ENCODE measurements around the gene ACER2. TPM values are rescaled to one million over a fixed set of nuclear protein-coding genes. Genes with fewer than 3 reads are reported as not detected.
A peak's percentile ranks its signal among the peaks of the same experiment; 100 is the strongest.

Gene ACER2
- total and polyA plus RNA-seq, 9 donors: 0.83 to 1.4 (median 1.1) TPM

GRCh38 chr9:19480345-19480744, 71.5 kb downstream of the ACER2 start:
- no peak overlapping the region for H3K27ac ChIP-seq (ENCODE audit: low read length)
- H3K27me3 ChIP-seq (ENCODE audit: control insufficient read depth, insufficient read depth, low read length): no peaks in the 10 kb centered on the region
- H3K36me3 ChIP-seq (ENCODE audit: control insufficient read depth, insufficient read depth, low read length): no peaks in the 10 kb centered on the region
- no peak overlapping the region for H3K4me3 ChIP-seq (ENCODE audit: low read length)
- H3K4me1 ChIP-seq (ENCODE audit: control insufficient read depth, insufficient read depth, low read length): peaks cover 36% of the 10 kb centered on the region
- no peak for DNase-seq
- WGBS (ENCODE audit: insufficient coverage): 63% methylated on average over 4 of the region's 7 CpGs
- H3K9me3 ChIP-seq (replicated peaks; ENCODE audit: control insufficient read depth, low read depth, low read length): no peaks in the 10 kb centered on the region

DNA sequence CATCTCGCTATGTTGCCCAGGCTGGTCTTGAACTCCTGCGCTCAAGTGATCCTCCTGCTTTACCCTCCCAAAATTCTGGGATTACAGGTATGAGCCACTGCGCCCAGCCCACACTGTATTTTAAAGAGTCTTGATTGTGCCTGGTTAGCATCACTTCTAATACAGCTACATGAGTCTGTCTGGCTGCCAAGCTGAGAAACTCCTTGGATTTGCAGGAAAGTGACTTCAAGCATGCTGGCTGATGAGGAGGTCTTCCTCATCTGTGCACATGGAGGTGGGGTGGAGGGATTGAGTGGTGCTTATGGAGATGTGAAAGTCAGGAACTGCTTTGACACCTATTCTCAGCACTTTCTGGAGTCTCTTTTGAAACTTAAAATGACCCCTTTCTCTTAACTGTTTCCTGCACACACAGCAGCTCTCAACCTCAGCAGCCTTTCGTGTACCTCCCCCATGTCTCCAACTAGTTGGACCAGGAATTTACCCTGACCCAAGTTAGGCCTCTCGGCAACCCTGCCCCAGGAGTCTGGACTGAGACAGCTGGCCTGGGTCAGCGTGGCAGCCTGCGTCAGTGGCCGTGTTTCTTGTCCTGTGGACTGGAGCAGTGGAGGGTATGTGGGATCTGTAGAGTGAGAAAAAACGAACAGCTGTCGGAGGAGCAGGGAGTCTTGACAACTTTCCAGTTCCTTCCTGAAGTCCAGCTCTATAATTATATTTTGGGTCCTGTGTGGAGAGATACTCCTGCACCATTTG, 72.5 kb downstream of the ACER2 start:
- Histone ChIP-seq H3K27me3 (ENCODE audit: control insufficient read depth, insufficient read depth, low read length) (no peaks in the 10 kb centered on the region), H3K36me3 (ENCODE audit: control insufficient read depth, insufficient read depth, low read length) (no peaks in the 10 kb centered on the region), H3K27ac (ENCODE audit: low read length) (peak overlapping the region; percentile 74), H3K9me3 (replicated peaks; ENCODE audit: control insufficient read depth, low read depth, low read length) (no peaks in the 10 kb centered on the region), H3K4me3 (ENCODE audit: low read length) (no peak overlapping the region), H3K4me1 (ENCODE audit: control insufficient read depth, insufficient read depth, low read length) (peaks cover 36% of the 10 kb centered on the region)
- 56% methylated on average over 4 of the region's 10 CpGs for WGBS (ENCODE audit: insufficient coverage)
- DNase-seq: peak; percentile 64

GRCh38 chr9:19481971-19482404, 73.2 kb downstream of the ACER2 start:
- Histone ChIP-seq H3K4me3 (ENCODE audit: low read length) (no peak overlapping the region), H3K36me3 (ENCODE audit: control insufficient read depth, insufficient read depth, low read length) (no peaks in the 10 kb centered on the region), H3K9me3 (replicated peaks; ENCODE audit: control insufficient read depth, low read depth, low read length) (no peaks in the 10 kb centered on the region), H3K4me1 (ENCODE audit: control insufficient read depth, insufficient read depth, low read length) (peaks cover 36% of the 10 kb centered on the region), H3K27me3 (ENCODE audit: control insufficient read depth, insufficient read depth, low read length) (no peaks in the 10 kb centered on the region), H3K27ac (ENCODE audit: low read length) (peak overlapping the region; percentile 74)
- DNase-seq: peak; percentile 69
- 27% methylated on average over 1 of the region's 9 CpGs for WGBS (ENCODE audit: insufficient coverage)

DNA sequence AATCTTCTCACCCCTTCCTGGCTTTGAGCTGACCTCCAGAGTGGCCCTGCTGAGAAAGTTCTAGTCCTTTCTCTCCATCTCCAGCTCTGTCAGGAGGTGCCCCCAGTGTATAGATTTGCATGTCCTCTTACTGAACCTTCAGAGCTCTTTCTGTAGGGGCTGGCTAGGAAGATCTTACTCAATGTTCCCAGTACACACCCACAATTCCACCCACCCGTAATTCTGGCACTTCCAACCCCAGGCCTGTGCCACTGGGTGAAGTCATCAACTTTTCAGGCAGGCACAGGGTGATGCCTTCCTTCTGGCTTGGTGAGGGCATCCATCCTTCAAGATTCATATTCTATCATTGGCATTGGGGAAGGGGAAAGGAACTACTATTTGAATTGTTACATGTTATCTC, 75.9 kb downstream of the ACER2 start:
- 40% methylated on average over 1 of the region's 1 CpG for WGBS (ENCODE audit: insufficient coverage)
- Histone ChIP-seq H3K27me3 (ENCODE audit: control insufficient read depth, insufficient read depth, low read length) (no peaks in the 10 kb centered on the region), H3K36me3 (ENCODE audit: control insufficient read depth, insufficient read depth, low read length) (no peaks in the 10 kb centered on the region), H3K4me1 (ENCODE audit: control insufficient read depth, insufficient read depth, low read length) (peaks cover 36% of the 10 kb centered on the region), H3K4me3 (ENCODE audit: low read length) (no peak overlapping the region), H3K9me3 (replicated peaks; ENCODE audit: control insufficient read depth, low read depth, low read length) (no peaks in the 10 kb centered on the region), H3K27ac (ENCODE audit: low read length) (no peak overlapping the region)
- no peak for DNase-seq

GRCh38 chr9:19485193-19485592, 76.4 kb downstream of the ACER2 start:
- Histone ChIP-seq H3K4me3 (ENCODE audit: low read length) (no peak overlapping the region), H3K27me3 (ENCODE audit: control insufficient read depth, insufficient read depth, low read length) (no peaks in the 10 kb centered on the region), H3K27ac (ENCODE audit: low read length) (no peak overlapping the region), H3K36me3 (ENCODE audit: control insufficient read depth, insufficient read depth, low read length) (no peaks in the 10 kb centered on the region), H3K9me3 (replicated peaks; ENCODE audit: control insufficient read depth, low read depth, low read length) (no peaks in the 10 kb centered on the region), H3K4me1 (ENCODE audit: control insufficient read depth, insufficient read depth, low read length) (peaks cover 34% of the 10 kb centered on the region)
- peak; percentile 60 for DNase-seq
- WGBS (ENCODE audit: insufficient coverage): 80% methylated on average over 1 of the region's 2 CpGs

GRCh38 chr9:19486803-19487202, 78.0 kb downstream of the ACER2 start:
- WGBS (ENCODE audit: insufficient coverage): no CpG with 5 or more reads among the region's 3 CpGs
- Histone ChIP-seq H3K36me3 (ENCODE audit: control insufficient read depth, insufficient read depth, low read length) (no peaks in the 10 kb centered on the region), H3K4me1 (ENCODE audit: control insufficient read depth, insufficient read depth, low read length) (peaks cover 20% of the 10 kb centered on the region), H3K4me3 (ENCODE audit: low read length) (no peak overlapping the region), H3K27ac (ENCODE audit: low read length) (no peak overlapping the region), H3K9me3 (replicated peaks; ENCODE audit: control insufficient read depth, low read depth, low read length) (no peaks in the 10 kb centered on the region), H3K27me3 (ENCODE audit: control insufficient read depth, insufficient read depth, low read length) (no peaks in the 10 kb centered on the region)
- no peak for DNase-seq

- no peaks in the 10 kb centered on the region for H3K27me3 ChIP-seq (ENCODE audit: control insufficient read depth, insufficient read depth, low read length)
- H3K4me3 ChIP-seq (ENCODE audit: low read length): no peak overlapping the region
- 40% methylated on average over 1 of the region's 2 CpGs for WGBS (ENCODE audit: insufficient coverage)
- no peaks in the 10 kb centered on the region for H3K9me3 ChIP-seq (replicated peaks; ENCODE audit: control insufficient read depth, low read depth, low read length)
- no peak for DNase-seq
- H3K27ac ChIP-seq (ENCODE audit: low read length): no peak overlapping the region
- no peaks in the 10 kb centered on the region for H3K36me3 ChIP-seq (ENCODE audit: control insufficient read depth, insufficient read depth, low read length)
- peaks cover 22% of the 10 kb centered on the region for H3K4me1 ChIP-seq (ENCODE audit: control insufficient read depth, insufficient read depth, low read length)
These were observed 79.9 kb downstream of the ACER2 start for GRCh38 chr9:19488721-19489120.

GRCh38 chr9:19490269-19490668, 81.5 kb downstream of the ACER2 start:
- H3K27ac ChIP-seq (ENCODE audit: low read length): no peak overlapping the region
- WGBS (ENCODE audit: insufficient coverage): 95% methylated on average over 6 of the region's 8 CpGs
- DNase-seq: no peak
- no peaks in the 10 kb centered on the region for H3K9me3 ChIP-seq (replicated peaks; ENCODE audit: control insufficient read depth, low read depth, low read length)
- H3K4me1 ChIP-seq (ENCODE audit: control insufficient read depth, insufficient read depth, low read length): peaks cover 16% of the 10 kb centered on the region
- H3K36me3 ChIP-seq (ENCODE audit: control insufficient read depth, insufficient read depth, low read length): no peaks in the 10 kb centered on the region
- no peak overlapping the region for H3K4me3 ChIP-seq (ENCODE audit: low read length)
- H3K27me3 ChIP-seq (ENCODE audit: control insufficient read depth, insufficient read depth, low read length): no peaks in the 10 kb centered on the region

- no peaks in the 10 kb centered on the region for H3K27me3 ChIP-seq (ENCODE audit: control insufficient read depth, insufficient read depth, low read length)
These were observed 82.0 kb downstream of the ACER2 start for GRCh38 chr9:19490828-19491227.

DNA sequence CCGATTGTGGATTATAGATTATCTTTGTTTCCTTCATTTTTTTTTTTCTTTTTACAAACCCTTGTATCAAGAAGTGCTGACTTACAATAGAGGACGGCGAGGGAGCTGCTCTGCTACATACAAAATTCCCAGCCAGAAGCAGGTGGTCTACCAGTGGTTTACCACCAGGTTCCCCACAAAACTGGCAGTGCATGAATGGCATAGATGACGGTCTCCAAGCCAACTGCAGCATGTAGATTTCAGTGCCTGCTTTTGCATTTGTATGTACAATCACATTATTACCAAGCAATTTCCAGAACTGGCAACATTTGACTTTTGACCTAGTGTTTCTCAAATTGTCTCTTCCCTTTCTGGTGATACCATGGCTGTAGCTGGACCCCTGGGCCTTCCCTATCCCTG, 84.0 kb downstream of the ACER2 start:
- WGBS (ENCODE audit: insufficient coverage): 63% methylated on average over 3 of the region's 4 CpGs
- H3K36me3 ChIP-seq (ENCODE audit: control insufficient read depth, insufficient read depth, low read length): no peaks in the 10 kb centered on the region
- no peak overlapping the region for H3K27ac ChIP-seq (ENCODE audit: low read length)
- no peaks in the 10 kb centered on the region for H3K27me3 ChIP-seq (ENCODE audit: control insufficient read depth, insufficient read depth, low read length)
- DNase-seq: no peak
- H3K4me1 ChIP-seq (ENCODE audit: control insufficient read depth, insufficient read depth, low read length): peaks cover 16% of the 10 kb centered on the region
- H3K4me3 ChIP-seq (ENCODE audit: low read length): no peak overlapping the region
- H3K9me3 ChIP-seq (replicated peaks; ENCODE audit: control insufficient read depth, low read depth, low read length): no peaks in the 10 kb centered on the region

More at GRCh38 chr9:19490828-19491227, 82.0 kb downstream of the ACER2 start:
- Histone ChIP-seq H3K4me1 (ENCODE audit: control insufficient read depth, insufficient read depth, low read length) (peaks cover 16% of the 10 kb centered on the region), H3K27ac (ENCODE audit: low read length) (no peak overlapping the region), H3K36me3 (ENCODE audit: control insufficient read depth, insufficient read depth, low read length) (no peaks in the 10 kb centered on the region), H3K9me3 (replicated peaks; ENCODE audit: control insufficient read depth, low read depth, low read length) (no peaks in the 10 kb centered on the region), H3K4me3 (ENCODE audit: low read length) (no peak overlapping the region)
- DNase-seq: no peak

Measured in muscle of leg (tissue), 11 donors.